Central memory CD4-positive, alpha-beta T cell (primary cell): ENCODE measurements around the gene MRPS35.

Experiments used
- DNase-seq: peaks from one replicate; pipeline ENCODE4 v3.0.0; 2022
- total RNA-seq, 3 experiments: gene quantifications; one replicate each; lab custom pipeline; 2026; lab: John Stamatoyannopoulos, UW

The MRPS35 gene
- total RNA-seq, result 22.8 to 141 (median 49.8) reads per million in 3 experiments

- DNase-seq, result peak; percentile 91
These were observed at the start of gene MRPS35 for GRCh38 chr12:27710592-27711316. TSS of gene MRPS35 (plus strand) at chr12:27710832. CDS start at chr12:27710844, 12 bp downstream.

DNA sequence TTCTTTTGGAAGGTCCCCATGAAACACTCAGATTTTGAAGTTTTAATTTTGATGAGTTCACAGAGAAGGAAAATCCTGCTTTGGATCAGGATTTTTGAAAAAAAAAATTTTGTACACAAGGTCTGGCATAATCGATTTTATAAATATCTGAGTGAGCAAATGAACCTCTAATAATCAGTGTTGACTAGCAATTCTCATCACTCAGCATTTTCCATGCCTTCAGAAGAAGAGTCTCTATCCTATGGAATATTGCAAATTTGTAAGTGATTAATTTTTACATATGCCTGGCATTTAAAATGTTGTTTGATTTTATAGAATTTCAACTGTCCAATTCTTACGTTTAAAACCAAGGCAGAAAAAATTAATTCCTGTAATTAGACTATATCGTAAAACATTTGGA, 44.9 kb upstream of the MRPS35 start:
- no peak for DNase-seq

- no peak for DNase-seq
These were observed 44.1 kb upstream of the MRPS35 start for GRCh38 chr12:27666510-27666909.

- DNase-seq, result no peak
These were observed 43.1 kb upstream of the MRPS35 start for GRCh38 chr12:27667540-27667939.

- no peak for DNase-seq
These were observed 38.6 kb upstream of the MRPS35 start for GRCh38 chr12:27672051-27672450.

GRCh38 chr12:27672643-27673042, 38.0 kb upstream of the MRPS35 start:
- no peak for DNase-seq

DNA sequence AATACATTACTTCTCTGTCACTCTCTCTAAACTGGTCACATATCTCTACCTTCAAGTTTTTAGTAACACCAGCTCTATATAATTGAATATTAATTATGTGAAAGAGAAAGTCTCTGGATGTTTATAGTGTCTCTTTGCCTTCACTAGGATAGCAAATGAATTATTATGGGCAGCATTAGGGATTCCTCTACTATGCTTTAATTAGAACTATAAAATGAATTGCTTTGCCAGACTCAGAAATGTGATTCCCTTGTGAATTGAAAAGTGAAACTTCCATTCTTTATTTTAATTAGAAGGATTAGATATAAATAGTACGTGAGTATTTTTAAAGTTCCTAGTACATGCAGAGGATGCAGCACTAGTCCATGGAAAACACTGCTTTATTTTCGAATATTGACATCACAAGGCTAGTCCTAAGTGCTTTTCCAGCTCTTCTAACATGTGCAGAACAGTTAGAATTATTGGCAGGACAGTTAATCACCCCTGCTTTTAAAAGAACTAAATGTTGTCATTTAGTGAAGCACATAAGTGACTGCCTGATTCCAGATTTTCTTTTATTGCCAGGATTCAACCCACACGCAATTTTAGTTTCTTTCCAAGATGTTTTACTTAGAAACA, 37.4 kb upstream of the MRPS35 start:
- no peak for DNase-seq

DNA sequence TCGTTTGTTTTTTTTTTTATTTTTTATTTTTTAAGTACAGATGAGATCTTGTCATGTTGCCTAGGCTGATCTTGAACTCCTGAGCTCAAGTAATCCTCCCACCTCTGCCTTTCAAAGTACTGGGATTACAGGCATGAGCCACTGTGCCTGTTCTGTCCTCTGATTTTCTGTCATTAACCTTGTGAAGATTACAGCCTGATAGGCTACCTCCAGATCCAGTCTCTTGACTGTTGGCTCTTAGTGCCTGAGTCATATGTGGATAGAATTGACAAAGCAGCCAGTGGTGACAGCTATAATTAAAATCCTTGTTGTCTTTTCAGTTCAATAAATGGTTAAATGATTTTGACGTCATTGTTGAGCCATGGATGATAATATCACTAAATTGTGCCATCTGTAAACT, 35.6 kb upstream of the MRPS35 start:
- DNase-seq, result no peak

- DNase-seq, result no peak
These were observed 30.0 kb upstream of the MRPS35 start for GRCh38 chr12:27680619-27681018.

GRCh38 chr12:27682534-27682933, 28.1 kb upstream of the MRPS35 start:
- no peak for DNase-seq

GRCh38 chr12:27685274-27685673, 25.4 kb upstream of the MRPS35 start:
- no peak for DNase-seq

DNA sequence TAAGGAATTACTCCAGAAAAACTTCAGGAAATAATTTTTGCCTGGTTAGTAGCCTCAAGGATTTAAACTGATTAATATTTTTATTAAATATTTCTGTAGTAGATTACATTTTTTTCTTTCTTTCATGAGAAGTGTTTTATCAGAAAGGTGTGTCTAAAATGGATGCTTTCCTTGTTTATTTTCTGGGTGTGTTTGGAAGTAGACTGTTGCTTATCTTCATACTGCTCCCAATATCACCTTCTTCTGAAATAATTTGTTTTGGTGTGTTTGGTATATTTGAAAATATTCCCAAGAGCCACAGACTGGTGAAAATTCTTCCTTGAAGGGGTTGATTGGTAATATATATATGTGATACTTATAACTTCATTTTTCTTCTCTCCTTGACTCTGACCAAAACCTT, 24.5 kb upstream of the MRPS35 start:
- DNase-seq, result no peak

DNA sequence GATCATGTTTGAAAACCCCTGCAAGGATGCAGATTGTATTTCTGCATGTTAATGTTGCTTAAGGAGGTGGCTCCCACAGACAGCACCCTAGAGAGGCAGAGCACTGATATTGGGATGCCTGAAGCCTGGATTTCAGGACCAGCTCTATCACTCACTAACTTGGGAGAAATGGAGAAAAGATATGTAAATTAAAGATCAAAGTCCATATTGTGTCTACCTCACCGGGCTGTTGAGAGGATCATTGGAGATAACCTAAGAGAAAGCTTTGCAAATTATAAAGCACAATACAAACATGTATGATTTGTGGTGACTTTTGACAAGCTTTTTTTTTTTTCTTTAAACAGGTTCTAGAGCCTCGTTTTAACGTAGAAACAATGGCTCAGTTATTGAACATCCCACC, 22.0 kb upstream of the MRPS35 start:
- DNase-seq, result no peak

- no peak for DNase-seq
These were observed 21.0 kb upstream of the MRPS35 start for GRCh38 chr12:27689558-27690180.

GRCh38 chr12:27693403-27693802, 17.2 kb upstream of the MRPS35 start:
- no peak for DNase-seq

DNA sequence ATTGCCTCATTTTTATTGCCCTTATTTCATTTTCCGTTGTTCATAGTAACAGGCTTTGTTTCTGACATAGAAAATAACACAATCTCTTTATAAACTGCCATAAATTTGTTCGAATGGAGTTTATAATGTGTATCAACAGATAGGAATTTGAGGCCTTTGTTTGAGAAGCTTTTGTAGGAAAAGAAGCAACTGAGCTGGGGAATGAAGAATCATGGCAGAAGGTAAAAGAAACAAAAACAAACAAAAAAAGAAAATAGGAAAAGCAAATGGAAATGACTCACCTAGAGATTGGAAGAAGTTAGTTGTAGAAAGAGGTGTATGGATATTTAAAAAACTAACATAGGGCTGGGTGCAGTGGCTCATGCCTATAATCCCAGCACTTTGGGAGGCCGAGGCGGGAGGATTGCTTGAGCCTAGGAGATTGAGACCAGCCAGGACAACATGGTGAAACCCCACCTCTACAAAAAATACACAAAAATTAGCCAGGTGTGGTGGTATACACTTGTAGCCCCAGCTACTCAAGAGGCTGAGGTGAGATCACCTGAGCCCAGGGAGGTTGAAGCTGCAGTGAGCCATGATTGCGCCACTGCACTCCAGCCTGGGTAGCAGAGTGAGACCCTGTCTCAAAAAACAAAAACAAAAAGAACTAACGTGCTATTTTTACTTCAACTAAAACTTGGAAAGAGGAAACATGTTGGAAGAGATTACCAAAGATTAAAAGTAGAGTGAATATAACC, 14.9 kb upstream of the MRPS35 start:
- no peak for DNase-seq

- DNase-seq, result no peak
These were observed 14.4 kb upstream of the MRPS35 start, which contains the start of gene REP15 for GRCh38 chr12:27696293-27696652. TSS of gene REP15 (plus strand) at chr12:27696447. CDS start at chr12:27696563, 116 bp downstream.

- DNase-seq, result no peak
These were observed 13.6 kb upstream of the MRPS35 start for GRCh38 chr12:27696864-27697564.

GRCh38 chr12:27703720-27704452, 6.7 kb upstream of the MRPS35 start:
- DNase-seq, result peak; percentile 46

- no peak for DNase-seq
These were observed 5.4 kb upstream of the MRPS35 start for GRCh38 chr12:27705263-27705662.

DNA sequence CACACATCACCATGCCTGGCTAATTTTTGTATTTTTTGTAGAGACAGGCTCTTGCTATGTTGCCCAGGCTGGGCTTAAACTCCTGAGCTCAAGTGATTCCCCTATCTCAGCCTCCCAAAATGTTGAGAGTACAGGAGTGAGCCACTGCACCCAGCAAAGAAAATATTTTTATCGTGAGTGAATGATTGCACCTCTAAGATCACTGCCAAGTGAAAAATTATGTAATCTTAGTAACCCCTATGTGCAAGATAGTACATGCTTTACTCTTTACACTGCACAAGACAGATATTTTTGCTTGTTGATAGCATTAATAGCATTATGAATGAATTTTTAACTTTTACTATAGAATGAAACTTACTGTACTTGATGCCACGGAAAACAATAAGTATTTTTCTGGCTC, 3.4 kb upstream of the MRPS35 start:
- DNase-seq, result no peak
